Fibroblast of skin of right quadriceps (primary cell): ENCODE measurements around the gene RABEP2.
"Not testable (repeated sequence)": the region's sequence is repeated elsewhere in the genome, so short reads cannot be mapped to it uniquely, and the experiment has no call there.

Experiments used
- DNase-seq: peaks from one replicate; pipeline ENCODE4 v3.0.0-alpha.2; 2013

The RABEP2 gene

DNA sequence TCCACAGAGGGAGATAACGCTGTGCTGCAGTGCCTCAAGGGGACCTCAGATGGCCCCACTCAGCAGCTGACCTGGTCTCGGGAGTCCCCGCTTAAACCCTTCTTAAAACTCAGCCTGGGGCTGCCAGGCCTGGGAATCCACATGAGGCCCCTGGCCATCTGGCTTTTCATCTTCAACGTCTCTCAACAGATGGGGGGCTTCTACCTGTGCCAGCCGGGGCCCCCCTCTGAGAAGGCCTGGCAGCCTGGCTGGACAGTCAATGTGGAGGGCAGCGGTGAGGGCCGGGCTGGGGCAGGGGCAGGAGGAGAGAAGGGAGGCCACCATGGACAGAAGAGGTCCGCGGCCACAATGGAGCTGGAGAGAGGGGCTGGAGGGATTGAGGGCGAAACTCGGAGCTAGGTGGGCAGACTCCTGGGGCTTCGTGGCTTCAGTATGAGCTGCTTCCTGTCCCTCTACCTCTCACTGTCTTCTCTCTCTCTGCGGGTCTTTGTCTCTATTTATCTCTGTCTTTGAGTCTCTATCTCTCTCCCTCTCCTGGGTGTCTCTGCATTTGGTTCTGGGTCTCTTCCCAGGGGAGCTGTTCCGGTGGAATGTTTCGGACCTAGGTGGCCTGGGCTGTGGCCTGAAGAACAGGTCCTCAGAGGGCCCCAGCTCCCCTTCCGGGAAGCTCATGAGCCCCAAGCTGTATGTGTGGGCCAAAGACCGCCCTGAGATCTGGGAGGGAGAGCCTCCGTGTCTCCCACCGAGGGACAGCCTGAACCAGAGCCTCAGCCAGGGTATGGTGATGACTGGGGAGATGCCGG is 7.5 kb upstream of the RABEP2 start:
- DNase-seq, result no peak

DNA sequence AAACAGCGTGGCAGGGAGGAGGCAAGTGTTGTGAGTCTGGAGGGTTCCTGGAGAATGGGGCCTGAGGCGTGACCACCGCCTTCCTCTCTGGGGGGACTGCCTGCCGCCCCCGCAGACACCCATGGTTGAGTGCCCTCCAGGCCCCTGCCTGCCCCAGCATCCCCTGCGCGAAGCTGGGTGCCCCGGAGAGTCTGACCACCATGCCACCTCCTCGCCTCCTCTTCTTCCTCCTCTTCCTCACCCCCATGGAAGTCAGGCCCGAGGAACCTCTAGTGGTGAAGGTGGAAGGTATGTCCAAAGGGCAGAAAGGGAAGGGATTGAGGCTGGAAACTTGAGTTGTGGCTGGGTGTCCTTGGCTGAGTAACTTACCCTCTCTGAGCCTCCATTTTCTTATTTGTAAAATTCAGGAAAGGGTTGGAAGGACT is 6.8 kb upstream of the RABEP2 start, which contains the start of gene CD19:
CD19 (plus strand) TSS at position 171 of the 425 bp plus-strand sequence; CDS start at position 201, 30 bp downstream.
- DNase-seq, result no peak

DNA sequence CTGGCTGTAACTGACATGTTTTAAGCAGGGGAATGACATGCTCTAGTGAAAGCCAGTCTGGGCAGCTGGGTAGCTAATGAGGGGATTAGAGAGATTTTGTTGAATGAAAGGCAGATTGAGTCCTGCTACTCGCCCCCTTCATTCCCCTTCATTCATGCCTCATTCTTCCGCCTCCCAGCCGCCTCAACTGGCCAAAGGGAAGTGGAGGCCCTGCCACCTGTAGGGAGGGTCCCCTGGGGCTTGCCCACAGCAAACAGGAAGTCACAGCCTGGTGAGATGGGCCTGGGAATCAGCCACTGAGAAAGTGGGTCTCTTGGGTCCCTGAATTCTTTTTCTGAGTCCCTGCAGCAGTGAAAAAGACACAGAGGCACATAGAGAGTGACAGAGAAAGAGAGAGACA is 5.6 kb upstream of the RABEP2 start:
- no peak for DNase-seq

DNA sequence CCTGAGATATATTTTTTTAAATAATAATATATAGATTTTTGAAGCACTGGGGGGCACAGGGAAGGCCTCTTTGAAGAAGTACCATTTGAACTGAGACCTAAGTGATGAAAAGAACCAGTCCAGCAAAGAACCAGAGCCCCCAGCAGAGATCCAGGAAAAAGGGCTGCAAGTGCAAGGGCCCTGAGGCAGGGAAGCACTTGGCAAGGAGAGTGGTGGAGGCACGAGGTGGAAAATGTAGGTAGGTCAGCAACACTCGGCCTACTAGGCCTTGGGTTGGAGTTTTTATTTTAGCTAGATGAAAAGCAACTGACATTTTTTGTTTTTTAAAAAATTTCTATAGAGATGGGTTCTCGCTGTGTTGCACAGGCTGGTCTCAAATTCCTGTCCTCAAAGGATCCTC is 5.2 kb upstream of the RABEP2 start:
- DNase-seq, result no peak

DNA sequence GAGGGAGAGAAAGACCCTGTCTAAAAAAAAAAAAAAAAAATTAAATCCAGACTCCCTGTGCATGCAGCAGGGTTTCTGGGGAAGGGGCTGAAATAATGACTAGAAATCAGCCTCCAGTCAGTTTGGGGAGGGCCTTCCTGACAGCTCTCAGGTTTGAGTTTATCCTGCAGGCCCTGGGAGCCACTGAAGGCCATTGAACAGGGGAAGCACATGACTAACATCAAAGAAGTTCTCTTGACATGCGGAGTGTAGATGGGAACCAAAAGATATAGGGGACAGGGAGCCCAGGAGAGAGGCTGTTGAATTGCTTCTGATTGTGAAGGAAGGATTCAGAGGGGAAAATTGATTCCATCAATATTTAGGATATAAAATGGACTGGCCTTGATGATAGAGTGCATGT is 2.8 kb upstream of the RABEP2 start:
- DNase-seq, result no peak

DNA sequence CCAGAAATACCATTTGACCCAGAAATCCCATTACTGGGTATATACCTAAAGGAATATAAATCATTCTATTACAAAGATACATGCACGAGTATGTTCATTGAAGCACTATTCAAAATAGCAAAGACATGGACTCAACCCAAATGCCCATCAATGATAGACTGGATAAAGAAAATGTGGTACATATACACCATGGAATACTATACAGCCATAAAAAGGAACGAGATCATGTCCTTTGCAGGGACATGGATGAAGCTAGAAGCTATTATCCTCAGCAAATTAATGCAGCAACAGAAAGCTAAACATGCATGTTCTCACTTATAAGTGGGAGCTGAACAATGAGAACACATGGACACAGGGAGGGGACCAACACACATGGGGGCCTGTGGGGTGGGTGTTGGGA is 1.2 kb upstream of the RABEP2 start:
- not testable (repeated sequence) for DNase-seq

DNA sequence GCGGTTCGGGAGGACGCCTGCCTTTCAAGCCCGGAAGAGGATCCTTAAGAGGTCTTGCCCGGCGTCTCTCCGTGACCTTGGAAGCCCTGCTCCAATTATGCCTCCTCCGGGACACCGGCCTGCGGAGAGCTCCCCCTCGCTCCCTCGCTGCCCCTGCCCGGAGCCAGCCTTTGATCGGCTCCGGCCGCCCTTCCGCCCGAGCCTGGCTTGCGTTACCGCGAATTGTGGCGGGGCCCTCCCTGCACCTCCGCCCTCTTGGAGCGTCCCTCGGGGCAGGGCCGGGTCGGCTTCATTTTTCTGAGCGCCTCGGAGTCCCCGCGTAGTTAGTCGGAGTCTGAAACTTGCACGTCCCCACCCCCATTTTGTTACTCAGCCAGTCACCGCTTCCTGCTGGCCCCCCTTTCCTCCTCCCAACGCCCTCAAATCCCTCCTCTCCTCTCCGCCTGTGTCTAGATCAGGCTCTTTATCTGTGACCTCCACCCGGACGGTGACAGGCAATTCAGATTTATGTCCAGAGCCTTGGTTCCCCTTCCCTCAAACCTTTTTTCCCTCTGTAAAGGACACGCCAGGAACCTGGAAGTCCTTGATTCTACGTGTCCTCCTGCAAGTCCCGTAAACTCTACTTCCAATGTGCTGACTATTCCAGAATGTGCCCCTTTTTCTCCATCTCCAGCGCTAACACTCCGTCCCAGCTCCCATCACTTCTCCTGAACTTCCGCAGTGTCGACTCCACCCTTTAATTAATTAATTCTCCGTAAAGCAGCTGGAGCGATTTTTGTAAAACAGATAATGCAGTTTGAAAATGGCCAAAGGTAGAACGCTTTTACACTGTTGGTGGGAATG is 569 bp upstream of the RABEP2 start:
- peak; percentile 83 for DNase-seq

DNA sequence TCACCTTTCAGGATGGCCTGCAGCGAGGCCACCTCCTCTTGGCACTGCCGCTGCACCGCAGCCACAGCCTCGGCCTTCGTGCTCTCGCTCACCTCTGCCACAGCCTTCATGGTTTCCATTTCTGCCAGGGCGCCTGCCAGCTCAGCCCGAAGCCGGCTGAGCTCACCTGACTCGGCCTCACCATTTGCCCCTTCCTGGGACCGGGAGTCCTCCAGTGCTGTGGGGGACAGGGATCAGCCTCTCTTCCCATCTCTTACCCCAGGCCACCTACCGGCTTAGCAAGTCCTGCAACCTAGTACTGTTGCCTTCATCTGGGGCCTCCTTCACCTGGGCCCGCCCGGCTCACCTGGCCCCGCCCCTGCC is 658 bp downstream of the RABEP2 start:
- no peak for DNase-seq

DNA sequence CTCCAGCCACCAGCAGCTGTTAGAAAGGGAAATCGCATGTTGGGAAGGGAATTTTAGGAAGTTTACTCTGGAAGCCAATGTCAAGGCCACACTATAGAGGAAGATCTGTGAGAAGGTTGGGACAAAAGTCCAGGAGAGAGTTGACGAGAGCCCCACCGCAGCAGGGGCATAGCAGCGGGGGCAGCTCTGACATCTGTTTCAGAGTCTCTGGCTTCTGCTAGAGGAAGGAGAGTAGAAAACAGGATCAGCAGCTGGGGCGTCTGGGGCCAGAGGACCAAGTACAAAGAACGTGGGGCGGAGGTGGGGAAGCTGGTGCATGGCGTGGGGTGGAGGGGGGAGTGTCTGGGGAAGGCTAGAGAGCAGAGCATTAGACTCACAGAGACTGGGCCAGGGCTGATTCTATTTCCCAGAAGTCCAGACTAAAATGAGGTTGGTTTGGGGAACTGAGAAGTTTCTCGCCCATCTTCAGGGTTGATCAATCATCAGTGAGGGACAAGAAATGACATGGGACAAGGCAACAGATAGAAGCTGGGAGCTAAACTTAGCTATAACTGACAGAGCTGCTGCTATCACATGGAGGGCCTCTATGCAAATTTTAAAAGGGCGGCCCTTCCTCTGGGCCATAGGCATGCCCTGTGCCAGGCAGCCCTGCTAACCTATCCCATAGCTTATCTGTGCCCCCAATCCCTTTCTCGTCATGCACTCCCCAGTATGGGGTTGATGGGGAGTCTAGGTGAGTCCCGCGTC is 1.2 kb downstream of the RABEP2 start:
- no peak for DNase-seq

DNA sequence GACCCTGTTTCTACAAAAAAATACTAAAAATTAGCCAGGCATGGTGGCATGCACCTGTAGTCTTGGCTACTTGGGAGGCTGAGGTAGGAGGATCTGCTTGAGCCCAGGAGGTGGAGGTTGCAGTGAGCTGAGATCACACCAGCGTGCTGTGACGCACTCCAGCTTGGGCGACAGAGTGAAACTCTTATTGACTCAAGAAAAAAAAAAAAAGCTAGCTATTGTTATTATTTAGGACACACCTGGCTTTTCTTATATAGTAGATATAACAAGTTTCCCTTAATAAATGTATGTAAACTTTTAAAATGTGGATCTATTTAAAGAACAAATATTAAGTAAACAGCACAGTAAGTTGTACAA is 1.8 kb downstream of the RABEP2 start:
- DNase-seq, result no peak

DNA sequence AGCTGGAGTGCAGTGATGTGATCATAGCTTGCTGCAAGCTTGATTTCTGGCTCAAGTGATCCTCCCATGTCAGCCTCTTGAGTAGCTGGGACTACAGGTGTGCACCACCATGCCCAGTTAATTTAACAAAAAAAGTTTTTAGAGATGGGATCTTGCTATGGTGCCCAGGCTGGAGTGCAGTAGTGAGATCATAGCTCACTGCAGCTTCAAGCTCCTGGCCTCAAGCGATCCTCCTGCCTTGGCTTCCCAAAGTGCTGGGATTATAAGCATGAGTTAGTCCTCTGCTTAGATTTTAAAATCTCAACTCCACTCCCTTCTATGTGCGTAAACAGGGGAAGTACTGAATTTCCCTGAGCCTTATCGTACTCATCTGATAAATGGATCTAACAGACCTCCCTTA is 6.3 kb downstream of the RABEP2 start:
- DNase-seq, result no peak

DNA sequence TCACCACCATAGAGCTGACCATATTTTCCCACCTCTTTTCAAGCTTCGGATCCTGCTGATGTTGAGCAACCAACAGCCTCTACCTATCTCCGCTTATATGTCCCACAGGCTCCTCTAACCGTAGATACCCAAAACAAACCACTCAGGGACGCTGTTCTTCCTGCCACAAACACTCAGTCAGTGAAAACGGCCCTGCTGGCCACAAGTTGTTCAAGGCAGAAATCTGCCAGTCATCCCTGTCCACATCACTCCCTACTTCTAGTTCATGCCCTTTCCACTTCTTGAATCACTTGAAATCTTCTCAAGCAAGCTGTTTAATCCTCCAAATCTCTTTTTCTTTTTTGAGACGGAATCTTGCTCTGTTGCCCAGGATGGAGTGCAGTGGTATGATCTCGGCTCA is 7.9 kb downstream of the RABEP2 start:
- no peak for DNase-seq

DNA sequence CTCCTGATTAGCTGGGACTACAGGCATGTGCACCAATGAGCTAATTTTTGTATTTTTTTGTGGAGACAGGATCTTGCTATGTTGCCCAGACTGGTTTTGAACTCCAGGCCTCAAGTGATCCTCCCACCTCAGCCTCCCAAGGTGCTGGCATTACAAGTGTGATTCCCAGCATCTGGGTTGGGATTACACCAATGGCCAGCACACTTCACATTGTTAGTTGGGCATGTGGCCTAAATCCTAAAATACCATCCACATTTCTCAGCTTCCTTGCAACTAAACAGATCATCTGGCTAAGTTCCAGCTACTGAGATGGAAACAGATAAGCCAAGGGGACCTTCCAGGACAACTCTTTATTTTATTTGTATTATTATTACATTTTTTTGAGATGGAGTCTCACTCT is 9.9 kb downstream of the RABEP2 start:
- DNase-seq, result peak; percentile 70

DNA sequence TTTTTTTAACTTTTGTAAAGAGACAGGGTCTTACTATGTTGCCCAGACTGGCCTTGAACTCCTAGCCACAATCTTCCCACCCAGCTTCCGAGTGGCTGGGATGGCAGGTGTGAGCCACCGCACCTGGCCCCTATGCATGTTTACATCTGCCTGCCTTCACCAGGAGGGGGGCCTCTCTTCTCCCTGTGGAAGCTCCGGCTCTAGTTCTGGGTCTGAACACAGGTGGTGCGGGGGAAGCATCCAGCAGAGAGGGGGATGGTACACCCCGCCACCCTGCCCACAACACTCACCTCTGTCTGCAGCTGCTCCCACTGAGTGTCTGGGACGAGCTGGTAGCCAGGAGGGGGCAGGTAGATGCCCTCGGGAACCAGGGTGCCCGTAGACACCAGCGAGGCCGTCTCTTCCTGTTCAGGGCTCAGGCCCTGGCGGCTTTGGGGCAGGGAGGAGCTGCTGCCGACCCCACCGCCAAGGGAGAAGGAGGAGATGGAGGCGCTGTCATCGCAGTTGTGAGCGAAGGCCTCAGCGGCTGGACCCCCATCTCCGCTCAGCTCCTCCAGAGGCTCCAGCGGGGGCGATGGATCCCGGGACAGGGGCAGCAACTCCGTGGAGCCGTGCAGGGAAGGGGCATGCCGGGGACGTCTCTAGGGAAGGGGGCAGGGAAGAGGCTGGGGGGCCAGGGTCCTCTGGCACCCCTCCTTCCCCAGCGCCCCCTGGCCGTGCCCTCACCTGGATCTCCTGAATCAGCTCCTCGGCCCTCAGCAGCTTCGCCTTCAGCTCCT is 10.9 kb downstream of the RABEP2 start:
- no peak for DNase-seq

DNA sequence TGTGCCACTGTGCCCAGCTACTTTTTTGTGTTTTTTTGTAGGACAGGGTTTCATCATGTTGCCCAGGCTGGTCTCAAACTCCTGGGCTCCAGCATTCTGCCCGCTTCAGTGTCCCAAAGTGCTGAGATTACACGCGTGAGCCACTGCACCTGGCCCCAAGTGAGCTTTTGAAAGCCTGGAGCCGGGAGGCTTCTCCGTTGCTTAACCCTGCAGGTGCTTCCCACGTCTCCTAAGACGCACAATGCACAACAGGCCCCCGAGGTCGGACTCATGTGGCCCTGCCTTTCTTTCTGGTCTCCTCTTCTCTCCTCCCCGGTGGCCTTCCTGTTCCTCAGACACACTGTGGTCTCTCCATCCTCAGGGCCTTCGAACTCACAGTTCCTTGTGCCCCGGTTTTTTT is 12.5 kb downstream of the RABEP2 start:
- no peak for DNase-seq

DNA sequence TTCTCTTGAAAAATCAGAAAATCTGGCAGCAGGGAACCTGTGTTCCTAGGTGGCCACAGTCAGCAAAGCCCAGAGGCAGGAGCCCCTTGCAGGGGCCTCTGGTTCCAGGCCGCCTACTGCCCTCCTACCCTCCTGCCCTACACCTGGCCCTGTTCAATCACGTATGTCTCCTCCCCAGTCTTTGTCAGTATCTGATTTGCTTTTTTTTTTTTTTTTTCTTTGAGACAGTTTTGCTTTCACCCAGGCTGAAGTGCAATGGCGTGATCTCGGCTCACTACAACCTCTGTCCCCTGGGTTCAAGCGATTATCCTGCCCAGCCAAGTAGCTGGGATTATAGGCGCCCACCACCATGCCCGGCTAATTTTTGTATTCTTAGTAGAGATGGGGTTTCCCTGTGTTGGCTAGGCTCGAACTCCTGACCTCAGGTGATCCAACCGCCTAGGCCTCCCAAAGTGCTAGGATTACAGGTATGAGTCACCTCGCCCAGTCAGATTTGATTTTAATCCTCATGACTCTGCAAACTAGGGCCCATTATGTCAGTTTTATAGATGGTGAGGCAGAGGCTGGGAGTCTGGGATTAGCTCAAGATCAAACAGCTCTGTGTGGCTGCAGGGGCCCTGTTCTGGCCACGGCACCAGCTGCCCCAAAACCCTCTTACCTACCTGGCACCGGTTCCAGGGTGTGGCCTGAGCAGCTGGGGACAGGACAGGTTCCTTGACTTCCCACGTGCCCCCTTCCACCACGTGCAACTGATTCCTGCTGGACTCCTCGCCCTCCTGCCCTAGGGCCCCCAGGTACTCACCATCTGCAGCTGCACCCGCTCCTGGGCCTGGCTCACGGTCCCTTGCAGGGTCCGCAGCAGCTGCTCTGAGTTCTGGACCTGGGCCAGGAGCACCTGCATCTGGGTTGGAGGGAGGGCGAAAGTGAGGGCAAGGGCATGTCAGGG is 14.7 kb downstream of the RABEP2 start:
- DNase-seq, result no peak

DNA sequence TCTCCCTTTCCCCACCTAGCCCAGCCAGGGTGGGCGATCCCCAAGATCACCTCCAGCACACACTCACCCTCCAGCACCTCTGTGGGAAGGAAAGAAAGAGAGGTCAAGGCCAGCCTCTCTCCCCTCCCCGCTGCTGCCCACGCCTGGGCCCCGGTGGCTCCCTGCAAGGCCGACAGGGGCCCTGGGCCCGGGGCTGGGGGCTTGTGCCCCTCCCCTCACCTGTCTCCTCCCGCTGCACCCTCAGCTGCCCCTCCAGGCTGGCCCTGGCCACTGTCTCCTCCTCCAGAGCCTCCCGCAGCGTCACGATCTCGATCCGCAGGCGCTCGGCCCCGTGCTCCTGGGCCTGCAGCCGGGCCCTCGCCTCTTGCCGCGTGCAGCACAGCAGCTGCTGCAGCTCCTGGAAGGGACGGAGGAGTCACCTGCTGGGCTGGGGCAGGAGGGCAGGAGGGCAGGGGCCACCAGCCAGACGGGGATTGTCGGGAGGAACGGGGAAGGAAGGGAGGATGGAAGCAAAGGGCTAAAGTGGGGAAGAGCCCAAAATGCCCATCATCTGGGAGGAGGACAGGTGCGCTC is 19.2 kb downstream of the RABEP2 start:
- DNase-seq, result no peak

DNA sequence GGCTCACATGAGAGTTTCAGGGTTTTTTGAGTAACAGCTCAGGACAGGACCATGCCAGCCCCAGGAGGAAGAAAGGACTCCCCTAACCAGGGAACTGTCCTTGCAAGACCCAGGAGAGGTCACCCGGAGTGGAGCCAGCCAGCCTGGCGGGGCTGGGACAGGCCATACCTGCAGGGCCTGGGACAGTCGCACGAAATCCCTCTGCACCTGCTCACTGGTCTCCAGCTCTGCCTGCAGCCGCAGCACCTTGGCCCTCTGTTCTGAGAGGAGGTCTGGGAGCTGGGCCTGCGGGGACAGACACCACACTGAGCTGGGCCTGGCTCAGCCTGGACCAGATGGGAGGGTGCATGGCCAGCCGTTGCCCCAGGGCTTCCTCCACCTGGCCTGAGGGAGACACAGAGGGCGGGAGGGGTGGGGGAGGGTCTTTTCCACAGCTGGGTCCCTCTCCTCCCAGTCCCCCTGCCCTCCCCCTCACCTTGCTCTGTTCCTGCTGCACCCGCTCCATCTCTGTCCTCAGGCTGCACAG is 19.7 kb downstream of the RABEP2 start:
- DNase-seq, result no peak

DNA sequence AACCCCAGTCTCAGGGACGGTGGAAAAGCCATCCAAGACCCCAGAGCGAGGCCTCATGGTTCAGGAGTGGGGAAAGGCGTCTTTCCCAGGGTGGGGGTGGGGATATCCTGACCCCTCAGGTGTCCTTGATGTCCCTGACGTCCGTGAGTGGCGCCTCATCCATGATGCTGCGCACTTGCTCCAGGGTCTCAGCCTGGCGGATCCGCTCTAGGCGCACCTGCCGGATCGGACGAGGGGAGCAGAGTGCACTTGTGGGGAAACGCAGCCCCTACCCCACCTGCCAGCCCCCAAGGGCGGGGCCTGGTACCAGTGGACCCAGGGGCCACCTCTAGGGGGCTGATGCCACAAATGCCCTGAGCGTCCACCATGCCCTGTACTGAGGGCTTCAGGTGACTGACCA is 20.2 kb downstream of the RABEP2 start:
- DNase-seq, result no peak

DNA sequence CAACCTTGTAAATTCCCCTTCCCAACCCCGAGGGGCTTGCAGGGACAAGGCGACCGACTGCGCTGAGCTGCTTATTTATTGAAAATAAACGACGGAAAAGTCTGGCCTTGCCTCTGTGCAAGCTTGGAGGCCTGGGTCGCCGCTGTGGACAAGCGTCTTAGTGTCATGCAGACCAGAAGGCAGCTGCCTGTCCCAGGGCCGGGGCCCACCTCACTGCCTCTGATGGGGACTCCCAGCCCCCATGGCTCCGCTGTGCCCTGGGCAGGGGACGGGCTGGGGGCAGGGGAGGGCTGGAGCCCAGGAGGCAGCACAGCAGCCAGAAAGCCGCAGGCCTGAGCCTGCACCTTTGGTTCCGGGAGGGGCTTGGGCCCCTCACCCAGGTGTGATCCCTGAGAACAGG is 20.7 kb downstream of the RABEP2 start:
- DNase-seq, result no peak
